HG03108 (cell line): ENCODE data around the gene HSD17B8.
"Not testable (repeated sequence)": the region's sequence is repeated elsewhere in the genome, so short reads cannot be mapped to it uniquely, and the experiment has no call there.

Source experiments
- ATAC-seq: cut with Tn5 transposase; IDR thresholded peaks from one replicate; pipeline ENCODE4 v1.9.1; 2021; ENCODE audit warnings: moderate library complexity; ENCODE audit not compliant: unreplicated experiment

The HSD17B8 gene

DNA sequence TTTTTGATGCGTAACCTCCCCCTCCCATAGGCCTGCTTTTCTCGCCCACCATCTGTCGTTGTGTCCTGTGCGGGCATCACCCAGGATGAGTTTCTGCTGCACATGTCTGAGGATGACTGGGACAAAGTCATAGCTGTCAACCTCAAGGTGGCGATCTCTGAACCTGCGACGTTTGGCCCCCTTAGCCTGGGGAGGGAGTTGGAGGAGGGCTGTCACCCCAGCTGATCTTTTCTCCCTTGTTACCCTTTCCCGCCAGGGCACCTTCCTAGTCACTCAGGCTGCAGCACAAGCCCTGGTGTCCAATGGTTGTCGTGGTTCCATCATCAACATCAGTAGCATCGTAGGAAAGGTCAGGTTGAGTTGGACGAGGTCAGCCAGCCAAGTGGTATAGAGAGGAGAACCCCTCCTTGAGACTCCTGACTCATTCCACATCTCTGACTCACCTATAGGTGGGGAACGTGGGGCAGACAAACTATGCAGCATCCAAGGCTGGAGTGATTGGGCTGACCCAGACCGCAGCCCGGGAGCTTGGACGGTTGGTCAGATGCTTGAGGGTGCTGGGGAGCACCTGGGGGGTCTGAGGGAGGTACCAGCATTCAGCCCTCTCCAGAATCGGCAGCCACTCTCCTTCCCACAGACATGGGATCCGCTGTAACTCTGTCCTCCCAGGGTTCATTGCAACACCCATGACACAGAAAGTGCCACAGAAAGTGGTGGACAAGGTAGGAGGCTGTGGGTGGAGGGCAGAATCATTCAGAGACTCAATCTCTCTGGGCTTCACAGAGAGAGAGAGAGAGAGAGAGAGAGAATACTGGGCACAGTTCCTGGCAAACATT lies 954 bp downstream of the HSD17B8 start:
- no peak for ATAC-seq

DNA sequence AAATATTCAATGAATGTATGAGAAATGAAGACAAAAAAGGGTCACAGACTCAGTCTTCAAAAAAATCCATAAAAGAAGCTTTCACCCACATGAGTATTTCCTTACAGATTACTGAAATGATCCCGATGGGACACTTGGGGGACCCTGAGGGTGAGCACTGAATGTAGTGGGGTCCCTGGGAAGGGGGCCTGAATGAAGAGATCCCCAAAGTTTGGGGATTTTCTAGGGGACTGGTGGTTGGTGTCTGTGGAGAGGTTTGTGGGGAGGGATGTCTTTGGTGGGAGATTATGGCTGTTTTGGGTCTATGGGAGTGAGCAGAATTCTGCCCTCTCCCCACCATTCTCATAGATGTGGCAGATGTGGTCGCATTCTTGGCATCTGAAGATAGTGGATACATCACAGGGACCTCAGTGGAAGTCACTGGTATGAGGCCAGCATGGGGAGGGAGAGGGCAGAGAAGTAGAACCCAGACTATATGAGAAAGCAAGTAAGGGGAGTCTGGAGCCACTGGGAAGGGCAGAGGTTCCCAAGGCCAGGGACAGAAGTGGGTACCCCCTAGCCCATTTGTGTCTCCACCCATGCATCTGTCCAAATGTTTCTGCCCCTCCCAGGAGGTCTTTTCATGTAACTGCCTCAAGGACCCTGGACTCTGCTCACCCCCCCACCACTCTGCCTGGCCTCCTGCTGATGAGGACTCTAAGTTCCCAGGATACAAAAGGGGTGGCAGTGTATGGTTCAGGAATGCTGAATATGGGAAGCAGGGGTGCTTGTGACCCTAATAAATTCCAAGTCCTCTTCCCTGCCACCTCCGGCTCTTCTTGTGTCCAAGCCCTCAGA lies 1.8 kb downstream of the HSD17B8 start:
- ATAC-seq, result no peak

DNA sequence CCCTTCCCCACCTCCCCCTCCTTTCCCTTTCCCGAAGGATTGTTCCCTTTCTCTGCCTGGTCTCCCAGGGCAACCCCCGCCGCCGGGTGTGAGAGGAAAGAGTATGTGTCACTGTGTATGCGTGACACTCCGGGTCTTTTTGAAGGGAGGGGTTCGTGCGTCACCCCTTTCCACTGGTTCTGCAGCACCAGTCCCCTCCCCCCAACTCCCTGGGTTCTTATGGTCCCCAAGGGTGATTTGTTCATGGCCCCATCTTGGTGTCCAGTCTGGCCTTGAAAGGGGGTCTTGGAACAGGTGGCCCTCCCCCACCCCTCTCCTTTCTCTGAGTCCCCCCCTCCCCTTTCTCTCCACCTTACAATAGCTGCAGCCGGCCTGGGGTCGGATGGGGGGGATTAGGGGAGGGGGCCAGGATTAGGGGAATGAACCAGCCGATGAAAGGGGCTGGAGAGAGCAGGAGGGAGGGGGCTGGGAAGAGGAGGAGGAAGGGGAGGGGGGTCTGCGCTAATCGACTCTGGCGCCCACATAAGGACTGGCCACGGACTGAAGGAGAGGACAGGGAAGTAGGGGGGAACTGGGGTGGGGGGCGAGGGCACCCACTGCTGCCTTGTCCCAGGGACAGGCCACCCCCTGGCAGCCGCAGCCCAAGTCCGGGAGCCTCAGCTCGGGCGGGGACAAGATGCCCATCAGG lies 2.6 kb downstream of the HSD17B8 start:
- no peak for ATAC-seq

DNA sequence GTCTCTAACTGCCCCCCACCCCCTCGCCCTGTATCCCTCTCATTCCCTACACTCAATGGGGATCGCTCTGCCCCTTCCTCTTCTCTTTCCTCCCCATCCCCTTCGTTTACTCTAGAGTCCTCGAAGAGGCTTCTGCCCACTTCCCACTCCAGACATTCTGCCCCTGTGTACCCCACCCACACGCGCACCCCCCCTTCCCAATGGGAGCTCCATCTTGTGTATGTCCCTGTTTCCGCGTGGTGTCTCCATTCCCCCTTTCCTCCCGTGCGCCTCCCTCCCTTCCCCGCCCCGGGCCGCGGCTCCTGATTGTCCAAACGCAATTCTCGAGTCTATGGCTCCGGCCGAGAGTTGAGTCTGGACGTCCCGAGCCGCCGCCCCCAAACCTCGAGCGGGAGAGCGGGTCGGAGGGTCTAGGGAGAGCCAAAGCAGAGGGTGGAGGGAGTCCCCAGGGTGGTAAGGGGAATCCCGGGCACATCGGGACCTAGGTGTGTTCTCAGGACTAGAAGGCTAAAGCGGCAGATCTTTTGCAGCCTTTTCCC lies 3.2 kb downstream of the HSD17B8 start:
- ATAC-seq, result no peak

DNA sequence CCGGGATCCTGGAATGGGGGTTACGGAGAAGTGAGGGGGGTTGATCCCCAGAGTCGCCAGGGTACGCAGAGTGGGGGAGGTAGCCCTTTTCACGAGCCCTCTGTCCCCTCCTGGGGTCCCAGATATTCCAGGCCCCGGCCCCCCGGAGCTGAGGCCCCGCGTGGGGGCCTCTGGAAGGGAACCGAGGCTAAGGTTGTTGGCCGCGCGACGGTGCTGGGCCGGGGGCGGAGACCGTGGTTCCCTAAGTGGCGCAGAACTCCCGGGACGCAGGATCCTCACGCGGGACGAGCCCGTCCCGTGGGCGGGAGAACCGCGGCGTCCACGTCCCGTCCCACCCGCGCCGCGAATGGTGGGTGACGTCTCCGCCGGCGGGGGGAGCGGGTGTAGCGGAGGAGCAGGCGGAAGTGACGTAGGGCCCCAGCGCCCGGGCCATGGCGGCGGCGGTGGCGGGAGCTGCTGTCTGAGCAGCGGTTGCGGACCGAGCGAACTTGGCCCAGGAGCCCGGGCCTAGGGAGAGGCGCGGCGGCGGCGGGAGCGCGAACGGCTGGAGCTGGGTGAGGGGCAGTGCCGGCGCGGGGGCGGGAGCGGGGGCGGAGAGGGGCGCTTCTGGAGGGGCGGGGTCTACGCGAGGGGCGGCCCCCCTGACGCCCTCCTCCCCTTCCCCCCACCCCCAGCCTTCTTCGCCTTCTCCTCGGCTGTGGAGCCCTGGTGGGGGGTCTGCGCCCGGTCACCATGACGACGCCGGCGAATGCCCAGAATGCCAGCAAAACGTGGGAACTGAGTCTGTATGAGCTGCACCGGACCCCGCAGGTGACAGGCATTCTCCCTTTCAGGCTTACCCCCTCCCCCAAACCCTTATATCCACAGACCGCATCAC lies 3.9 kb downstream of the HSD17B8 start, which contains the start of gene RING1:
TSS of gene RING1 (plus strand) at position 410 of the 877 bp plus-strand sequence. CDS start at position 733, 323 bp downstream.
- ATAC-seq, result no peak

DNA sequence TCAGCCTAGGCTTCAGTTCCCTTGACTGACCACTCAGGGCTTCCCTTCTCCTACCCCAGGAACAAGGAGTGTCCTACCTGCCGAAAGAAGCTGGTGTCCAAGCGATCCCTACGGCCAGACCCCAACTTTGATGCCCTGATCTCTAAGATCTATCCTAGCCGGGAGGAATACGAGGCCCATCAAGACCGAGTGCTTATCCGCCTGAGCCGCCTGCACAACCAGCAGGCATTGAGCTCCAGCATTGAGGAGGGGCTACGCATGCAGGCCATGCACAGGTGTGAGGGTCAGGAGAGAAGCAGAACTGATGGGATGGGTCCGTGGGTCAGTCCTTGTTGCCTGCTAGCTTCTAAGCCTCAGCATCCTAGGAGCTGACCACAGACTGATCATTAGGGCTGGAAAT lies 5.4 kb downstream of the HSD17B8 start:
- ATAC-seq, result no peak

DNA sequence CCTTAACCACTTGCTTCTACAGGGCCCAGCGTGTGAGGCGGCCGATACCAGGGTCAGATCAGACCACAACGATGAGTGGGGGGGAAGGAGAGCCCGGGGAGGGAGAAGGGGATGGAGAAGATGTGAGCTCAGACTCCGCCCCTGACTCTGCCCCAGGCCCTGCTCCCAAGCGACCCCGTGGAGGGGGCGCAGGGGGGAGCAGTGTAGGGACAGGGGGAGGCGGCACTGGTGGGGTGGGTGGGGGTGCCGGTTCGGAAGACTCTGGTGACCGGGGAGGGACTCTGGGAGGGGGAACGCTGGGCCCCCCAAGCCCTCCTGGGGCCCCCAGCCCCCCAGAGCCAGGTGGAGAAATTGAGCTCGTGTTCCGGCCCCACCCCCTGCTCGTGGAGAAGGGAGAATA lies 6.7 kb downstream of the HSD17B8 start:
- ATAC-seq, result no peak

DNA sequence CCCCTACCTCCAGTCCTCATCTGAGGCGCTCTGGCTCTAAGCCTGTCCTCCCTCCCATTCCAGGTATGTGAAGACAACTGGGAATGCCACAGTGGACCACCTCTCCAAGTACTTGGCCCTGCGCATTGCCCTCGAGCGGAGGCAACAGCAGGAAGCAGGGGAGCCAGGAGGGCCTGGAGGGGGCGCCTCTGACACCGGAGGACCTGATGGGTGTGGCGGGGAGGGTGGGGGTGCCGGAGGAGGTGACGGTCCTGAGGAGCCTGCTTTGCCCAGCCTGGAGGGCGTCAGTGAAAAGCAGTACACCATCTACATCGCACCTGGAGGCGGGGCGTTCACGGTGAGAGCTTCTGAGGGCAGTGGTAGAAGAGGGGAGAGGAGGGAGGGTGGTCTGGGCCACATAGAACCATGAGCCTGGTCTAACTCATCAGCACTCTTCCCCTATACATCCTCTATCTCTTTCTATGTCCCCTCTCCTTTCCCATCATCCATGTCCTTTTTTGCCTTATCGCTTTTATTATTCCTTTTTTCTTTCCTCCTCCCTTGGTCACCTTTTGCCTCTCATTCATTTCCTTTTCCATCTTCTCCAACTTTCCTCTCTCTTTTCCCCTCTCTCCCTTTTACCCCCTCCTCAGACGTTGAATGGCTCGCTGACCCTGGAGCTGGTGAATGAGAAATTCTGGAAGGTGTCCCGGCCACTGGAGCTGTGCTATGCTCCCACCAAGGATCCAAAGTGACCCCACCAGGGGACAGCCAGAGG lies 7.4 kb downstream of the HSD17B8 start:
- ATAC-seq, result no peak

DNA sequence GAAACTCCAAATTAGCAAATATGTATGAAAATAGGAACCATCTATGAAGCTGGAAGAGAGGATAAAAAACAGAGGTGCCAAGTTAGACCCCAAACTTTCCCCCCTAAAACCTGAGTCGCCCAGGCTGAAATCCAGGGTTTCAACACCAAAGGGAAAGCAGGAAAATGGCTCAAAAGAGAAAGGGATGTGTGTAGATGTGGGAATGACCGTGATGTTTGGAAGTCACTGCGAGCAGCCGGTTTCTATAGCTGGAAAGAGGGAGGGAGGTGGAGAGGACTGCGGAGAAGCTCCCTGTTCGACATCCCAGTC lies 8.4 kb downstream of the HSD17B8 start:
- ATAC-seq, result no peak

DNA sequence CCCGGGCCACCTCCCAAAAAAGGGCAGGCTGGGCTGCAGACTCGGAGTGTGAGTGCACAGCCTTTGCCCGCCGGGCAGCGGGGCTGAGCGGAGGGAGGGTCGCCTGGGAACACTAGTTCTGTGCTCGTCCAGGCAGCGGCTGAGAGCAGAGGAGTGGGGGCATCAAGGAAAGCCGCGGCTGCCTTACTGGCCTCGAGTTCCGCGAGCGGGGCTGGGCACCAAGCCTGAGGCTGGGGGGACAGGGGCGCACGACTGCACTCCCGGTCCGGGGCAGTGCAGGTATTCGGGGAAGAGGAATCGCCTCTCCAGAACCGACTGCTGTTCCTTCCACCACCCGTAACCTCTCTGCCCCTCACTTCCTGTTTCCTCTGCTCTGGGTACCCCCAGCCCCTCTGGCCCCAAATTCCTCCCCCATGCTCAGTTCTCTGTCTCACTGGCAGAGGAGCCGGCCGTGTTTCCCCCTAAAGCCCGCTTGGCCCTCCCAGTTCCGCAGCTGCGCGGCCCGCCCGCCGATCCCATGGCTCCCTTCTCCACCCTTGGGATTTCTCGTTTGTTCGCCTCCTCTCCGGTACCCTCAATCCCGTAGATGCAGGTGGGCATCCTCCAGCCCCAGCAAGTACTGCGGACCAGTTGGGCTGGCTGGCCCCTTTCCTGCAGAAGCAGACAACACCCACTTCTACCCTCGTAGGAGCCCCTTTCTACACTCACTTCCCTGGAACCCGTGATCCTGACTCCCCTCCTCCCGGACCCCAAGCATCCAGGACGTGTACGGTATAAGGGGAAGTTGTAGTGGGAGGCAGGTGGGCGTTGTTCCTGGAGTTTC lies 8.9 kb downstream of the HSD17B8 start:
- ATAC-seq, result no peak

DNA sequence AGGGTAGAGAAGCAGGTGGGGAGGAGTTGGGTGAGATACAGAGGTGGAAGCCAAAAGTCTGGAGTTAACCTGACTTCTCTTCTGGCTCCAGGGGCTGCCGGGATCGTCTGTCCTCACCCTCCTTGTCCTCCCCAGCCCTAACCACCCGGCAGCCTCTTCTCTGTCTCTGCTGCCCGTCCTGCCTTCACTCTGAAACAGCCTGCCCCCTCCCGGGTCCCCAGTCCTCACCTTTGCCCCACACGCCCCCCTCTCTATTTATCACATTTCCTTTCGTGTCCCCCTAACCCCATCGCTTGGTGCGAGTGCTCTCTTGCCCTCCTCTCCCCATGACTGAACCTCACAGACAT lies 9.5 kb downstream of the HSD17B8 start:
- ATAC-seq, result no peak

DNA sequence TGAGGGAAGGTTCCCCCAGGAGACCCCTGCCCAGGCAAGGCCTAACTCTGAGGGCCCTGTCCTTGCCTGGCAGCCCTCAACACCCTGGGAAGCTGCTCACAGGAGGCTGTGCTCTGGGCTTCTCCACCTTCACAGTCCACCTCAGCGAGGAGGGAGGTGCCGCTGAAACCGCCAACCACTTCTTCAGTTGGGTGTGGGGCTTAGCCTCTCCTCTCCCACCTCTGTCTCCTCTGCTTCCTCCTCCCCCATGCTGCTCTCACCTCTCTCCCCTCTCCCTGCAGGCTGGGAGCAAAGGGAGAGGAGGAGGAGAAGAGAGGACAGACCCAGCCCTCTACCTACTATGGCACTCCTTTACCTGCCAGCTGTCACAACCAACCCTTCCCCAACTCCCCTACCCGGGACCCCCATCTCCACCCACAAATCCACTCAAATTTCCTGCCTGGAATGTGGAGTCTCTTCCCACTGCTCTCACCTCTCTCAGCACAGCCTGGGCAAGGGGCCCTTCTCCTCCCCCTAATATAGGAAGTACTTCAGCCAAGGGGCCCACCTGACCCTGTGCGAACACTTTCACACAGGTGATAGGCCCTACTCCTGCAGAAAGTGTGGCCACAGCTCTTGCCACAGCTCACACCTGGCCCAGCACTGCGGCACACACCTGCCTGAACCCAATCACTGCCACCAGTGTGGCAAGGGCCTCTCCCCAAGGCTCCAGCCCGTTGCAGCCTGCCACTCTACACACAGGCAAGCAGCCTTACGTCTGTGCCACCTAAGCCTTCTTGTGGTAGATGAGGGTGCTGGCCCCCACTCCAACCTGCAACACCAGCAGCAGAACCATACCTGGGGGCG lies 11.0 kb downstream of the HSD17B8 start:
- ATAC-seq, result no peak

DNA sequence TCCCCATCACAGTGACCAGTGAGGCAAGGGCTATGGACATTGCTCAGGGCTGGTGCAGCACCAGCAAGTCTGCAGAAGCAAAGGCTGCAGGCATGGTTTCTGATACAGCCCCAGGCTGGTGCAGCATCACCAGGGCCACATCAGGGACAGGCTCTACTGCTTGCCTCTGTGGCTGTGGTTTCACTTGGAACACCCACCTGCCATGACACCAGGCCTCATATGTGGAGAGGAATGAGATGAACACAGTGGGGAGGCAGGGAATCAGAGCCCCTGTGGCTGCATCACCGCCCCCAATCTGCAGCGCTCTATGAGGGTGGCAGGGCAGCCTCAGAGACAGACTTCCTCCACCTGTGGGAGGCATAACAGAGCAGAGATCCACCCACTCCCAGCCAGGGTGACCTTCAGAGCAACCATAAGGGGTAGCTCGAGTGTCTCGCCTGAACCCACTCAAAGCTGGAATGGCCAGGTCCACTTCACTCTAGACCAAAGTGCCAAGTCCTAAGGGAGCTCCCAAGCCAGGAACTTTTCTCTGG lies 11.7 kb downstream of the HSD17B8 start:
- no peak for ATAC-seq

DNA sequence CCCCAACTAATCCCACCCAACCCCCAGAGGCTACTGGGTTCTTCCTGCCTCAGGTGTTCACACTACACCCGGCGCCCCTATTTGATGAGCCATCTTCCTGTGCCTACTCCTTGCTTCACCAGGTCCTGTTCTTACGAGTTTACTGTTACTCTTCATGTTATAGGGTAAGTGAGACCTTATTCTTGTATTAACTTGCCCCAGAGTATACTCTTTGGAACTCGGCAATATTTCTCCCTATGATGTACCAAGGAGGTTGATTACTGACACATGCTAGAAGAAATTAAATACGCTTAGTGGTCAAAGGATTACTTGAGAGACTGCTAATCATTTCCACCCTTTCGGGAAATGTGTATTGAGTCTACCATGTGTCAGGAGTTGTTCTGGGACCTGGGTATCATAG lies 12.8 kb downstream of the HSD17B8 start:
- no peak for ATAC-seq

DNA sequence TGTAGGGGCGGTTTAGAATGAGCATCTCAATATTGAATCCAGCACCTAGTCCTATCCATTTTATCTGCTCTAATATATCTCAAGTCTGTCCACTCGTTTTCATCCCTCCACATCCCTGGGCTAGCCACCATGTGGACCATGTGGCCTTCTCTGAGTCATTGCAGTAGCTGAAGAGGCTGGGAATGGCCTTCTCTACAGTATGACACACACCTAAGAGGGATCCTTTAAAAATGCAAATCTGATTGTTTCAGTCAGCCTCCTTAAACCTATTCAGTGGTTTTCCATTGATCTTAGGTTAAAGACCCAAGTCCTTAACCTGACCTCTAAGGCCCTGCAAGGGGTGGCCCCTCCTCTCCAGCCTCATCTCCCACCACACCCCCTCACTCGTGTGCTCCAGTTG lies 13.2 kb downstream of the HSD17B8 start:
- ATAC-seq, result no peak

DNA sequence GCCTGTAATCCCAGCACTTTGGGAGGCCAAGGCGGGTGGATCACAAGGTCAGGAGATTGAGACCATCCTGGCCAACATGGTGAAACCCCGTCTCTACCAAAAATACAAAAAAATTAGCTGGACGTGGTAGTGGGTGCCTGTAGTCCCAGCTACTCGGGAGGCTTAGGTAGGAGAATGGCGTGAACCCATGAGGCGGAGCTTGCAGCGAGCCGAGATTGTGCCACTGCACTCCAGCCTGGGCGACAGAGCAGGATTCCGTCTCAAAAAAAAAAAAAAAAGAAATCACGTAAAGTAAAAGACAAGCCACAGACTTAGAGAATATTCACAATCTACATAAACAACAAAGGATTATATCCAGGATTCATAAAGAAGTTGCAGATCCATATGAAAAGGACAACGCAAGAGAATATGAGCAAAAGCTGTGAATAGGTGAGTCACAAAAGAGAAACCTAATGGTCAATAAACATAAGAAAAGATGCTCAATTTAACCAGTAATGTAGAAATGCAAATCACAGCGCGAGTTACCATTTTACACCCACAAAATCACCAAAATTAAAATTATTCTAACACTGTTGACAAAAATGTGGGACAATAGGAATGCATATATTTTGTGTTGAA lies 22.2 kb downstream of the HSD17B8 start:
- not testable (repeated sequence) for ATAC-seq

DNA sequence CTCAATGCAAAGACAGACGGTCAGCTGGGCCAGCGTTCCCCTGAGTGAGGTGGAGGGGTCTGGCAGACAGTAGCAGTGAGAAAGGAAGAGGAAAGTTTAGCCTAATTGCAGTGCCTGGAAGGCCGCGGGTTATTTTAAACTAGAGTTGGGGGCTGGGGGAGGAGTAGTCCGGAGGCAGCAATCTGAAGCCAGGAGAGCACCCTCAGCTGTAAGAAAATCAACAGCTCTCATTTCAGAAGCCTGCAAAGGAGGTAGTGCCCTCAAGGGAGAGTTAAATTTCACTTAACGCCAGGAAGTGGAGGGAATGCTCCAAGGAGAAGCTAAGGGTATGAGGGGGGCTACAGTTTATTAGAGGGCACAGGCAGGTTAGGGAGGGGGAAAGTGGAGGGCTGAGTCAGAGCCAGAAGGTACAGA lies 30.8 kb downstream of the HSD17B8 start:
- no peak for ATAC-seq
